Skeletal muscle tissue (tissue), 4 donors: ENCODE measurements around the gene HELB. TPM values are rescaled to one million over a fixed set of nuclear protein-coding genes. Genes with fewer than 3 reads are reported as not detected.

Experiments used
- H3K27ac ChIP-seq: one replicate; pipeline ENCODE4 v1.7.0; 2013; ENCODE audit warnings: mild to moderate bottlenecking, low read depth, low read length, inconsistent platforms
- H3K27me3 ChIP-seq, 3 donors: one replicate each; pipeline ENCODE4 v1.7.0; 2013; ENCODE audit warnings: low read length in 3 of 3; ENCODE audit not compliant: control insufficient read depth in 3 of 3, insufficient read depth in 3 of 3
- H3K36me3 ChIP-seq, 3 donors: one replicate each; pipeline ENCODE4 v1.7.0; 2013; ENCODE audit warnings: low read length in 3 of 3; ENCODE audit not compliant: control insufficient read depth in 3 of 3, insufficient read depth in 3 of 3
- H3K4me1 ChIP-seq, 3 donors: one replicate each; pipeline ENCODE4 v1.7.0; 2013; ENCODE audit warnings: low read length in 3 of 3, mild to moderate bottlenecking in 3 of 3; ENCODE audit not compliant: control insufficient read depth in 3 of 3, insufficient read depth in 3 of 3
- H3K4me3 ChIP-seq, 3 donors: one replicate each; pipeline ENCODE4 v1.7.0; 2013; ENCODE audit warnings: low read length in 3 of 3
- H3K9ac ChIP-seq, 3 donors: one replicate each; pipeline ENCODE4 v1.7.0; 2013; ENCODE audit warnings: low read length in 3 of 3, mild to moderate bottlenecking in 3 of 3, moderate library complexity in 2 of 3, low read depth in 1 of 3
- H3K9me3 ChIP-seq, 3 donors: one replicate each; pipeline ENCODE4 v1.7.0; 2013; ENCODE audit warnings: low read length in 3 of 3; ENCODE audit not compliant: control insufficient read depth in 3 of 3
- total RNA-seq: library from RNA; depleted of rRNA; stranded (reverse); fragments of >200 nt; gene quantifications from one replicate; pipeline ENCODE4 v1.2.3, GENCODE V29; 2014
- donor health status: Osteomylitis.

Gene HELB
- total RNA-seq, 1 donor from 2014 or later = 2.6 TPM

DNA sequence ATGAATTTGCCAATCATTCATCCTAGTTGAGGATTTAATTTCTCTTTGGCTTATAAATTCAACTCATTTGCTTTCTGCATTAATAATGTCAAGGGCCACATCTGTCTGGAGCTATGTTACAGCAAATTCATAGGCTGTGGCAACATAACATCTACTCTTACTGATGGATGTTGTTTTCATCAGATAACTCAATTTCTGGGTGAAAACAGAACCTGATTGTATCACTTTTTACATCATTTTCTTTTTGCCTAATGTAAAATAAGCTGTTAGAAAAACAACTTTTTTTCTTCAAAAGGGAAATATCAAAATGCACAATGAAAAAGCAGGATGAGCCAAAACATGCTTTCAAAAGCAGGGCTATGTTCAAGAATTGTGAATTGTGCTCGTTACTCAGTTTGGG is 73.3 kb downstream of the HELB start:
- H3K4me3 ChIP-seq = no peak overlapping the region
- H3K36me3 ChIP-seq = no peaks in the 10 kb centered on the region
- no peaks in the 10 kb centered on the region for H3K4me1 ChIP-seq
- no peak overlapping the region for H3K9ac ChIP-seq
- no peaks in the 10 kb centered on the region for H3K27me3 ChIP-seq
- no peak overlapping the region for H3K27ac ChIP-seq
- H3K9me3 ChIP-seq = no peaks in the 10 kb centered on the region

DNA sequence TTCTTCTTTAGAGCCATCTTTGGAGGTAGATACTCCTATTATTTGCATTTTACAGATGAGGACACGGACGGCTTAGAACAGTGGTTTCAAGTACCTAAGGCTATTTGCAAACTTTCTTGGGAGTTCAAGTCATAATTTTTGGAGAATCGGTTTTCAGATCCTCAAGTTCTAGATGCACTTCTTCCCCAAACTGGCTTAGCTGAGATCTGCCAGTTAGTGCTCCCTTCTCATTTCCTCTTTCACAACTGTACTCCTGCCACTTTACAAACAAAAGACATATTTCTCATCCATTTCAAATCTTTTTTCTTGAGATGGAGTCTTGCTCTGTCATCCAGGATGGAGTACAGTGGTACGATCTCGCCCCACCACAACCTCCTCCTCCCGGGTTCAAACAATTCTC is 77.3 kb downstream of the HELB start:
- Histone ChIP-seq H3K36me3 (no peaks in the 10 kb centered on the region), H3K27me3 (no peaks in the 10 kb centered on the region), H3K4me1 (no peaks in the 10 kb centered on the region), H3K9ac (no peak overlapping the region), H3K4me3 (no peak overlapping the region), H3K9me3 (no peaks in the 10 kb centered on the region), H3K27ac (no peak overlapping the region)

DNA sequence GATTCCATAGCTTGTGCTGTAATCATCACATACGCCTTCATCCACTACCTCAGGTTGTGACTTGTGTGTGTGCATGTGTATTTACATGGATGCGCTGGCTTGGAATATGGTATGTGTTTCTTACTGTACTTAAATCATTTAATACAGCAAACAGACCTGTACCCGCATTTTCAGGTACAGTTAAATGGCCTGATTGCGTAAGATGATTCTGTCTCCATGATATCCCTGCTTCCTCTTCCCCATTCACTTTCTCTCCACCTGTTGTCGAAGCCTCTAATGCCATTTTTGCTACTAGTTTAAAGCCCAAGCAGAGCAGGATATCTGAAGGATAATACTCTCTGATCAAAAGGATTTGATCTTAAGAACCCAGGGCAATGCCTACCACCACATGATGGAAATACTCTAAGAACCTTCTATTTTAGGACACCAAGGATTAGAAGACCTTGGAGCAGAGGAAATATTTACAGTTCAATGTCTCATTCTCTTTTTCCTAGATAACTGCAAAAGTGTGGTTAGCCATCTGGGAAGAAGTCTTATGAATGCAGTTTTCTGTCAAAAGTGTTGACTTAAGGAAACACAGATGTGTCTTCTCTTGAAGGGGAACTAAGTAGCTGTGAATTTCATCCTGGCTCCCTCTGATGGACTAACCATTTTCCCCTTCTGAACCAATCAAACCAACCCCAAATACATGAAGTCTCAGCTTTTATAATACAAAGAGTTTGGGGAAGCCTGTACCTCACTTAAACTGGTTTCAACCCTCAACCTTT is 78.7 kb downstream of the HELB start:
- Histone ChIP-seq H3K36me3 (no peaks in the 10 kb centered on the region), H3K27me3 (no peaks in the 10 kb centered on the region), H3K27ac (no peak overlapping the region), H3K9me3 (no peaks in the 10 kb centered on the region), H3K4me1 (no peaks in the 10 kb centered on the region), H3K9ac (no peak overlapping the region), H3K4me3 (no peak overlapping the region)

- no peaks in the 10 kb centered on the region for H3K36me3 ChIP-seq
- H3K4me3 ChIP-seq = no peak overlapping the region
- no peaks in the 10 kb centered on the region for H3K4me1 ChIP-seq
- no peaks in the 10 kb centered on the region for H3K27me3 ChIP-seq
- no peak overlapping the region for H3K27ac ChIP-seq
- no peaks in the 10 kb centered on the region for H3K9me3 ChIP-seq
- H3K9ac ChIP-seq = no peak overlapping the region
These were observed 84.8 kb downstream of the HELB start for GRCh38 chr12:66387117-66387516.

Other genes with a start within 250 kb of the HELB start
- 2.6 TPM for gene LLPH, start 171.7 kb upstream of the HELB start, total RNA-seq
- 28.7 TPM for gene TMBIM4, start 132.5 kb upstream of the HELB start, total RNA-seq
- 11.0 TPM for gene IRAK3, start 113.3 kb upstream of the HELB start, total RNA-seq